GM18505 (cell line): ENCODE data around the gene B4GALT5.
"Not testable (repeated sequence)": the region's sequence is repeated elsewhere in the genome, so short reads cannot be mapped to it uniquely, and the experiment has no call there.

ENCODE experiments used
- ATAC-seq: cut with Tn5 transposase; IDR thresholded peaks from one replicate; pipeline ENCODE4 v1.9.1; 2021; ENCODE audit not compliant: unreplicated experiment
- POLR2A ChIP-seq: IDR thresholded peaks from 4 replicates; pipeline ENCODE4 v1.6.1; 2011; ENCODE audit warnings: borderline replicate concordance; ENCODE audit not compliant: insufficient read depth, insufficient read length; ENCODE audit errors: extremely low read depth

Gene B4GALT5

GRCh38 chr20:49624317-49624716 lies 89.4 kb downstream of the B4GALT5 start:
- ATAC-seq = no peak
- no peak for TF ChIP-seq POLR2A

GRCh38 chr20:49622243-49622642 lies 91.4 kb downstream of the B4GALT5 start:
- TF ChIP-seq POLR2A = no peak
- no peak for ATAC-seq

GRCh38 chr20:49620364-49621240 lies 93.1 kb downstream of the B4GALT5 start:
- ATAC-seq = peak; percentile 75
- TF ChIP-seq POLR2A = no peak

GRCh38 chr20:49619113-49620048 lies 94.3 kb downstream of the B4GALT5 start:
- no peak for TF ChIP-seq POLR2A
- no peak for ATAC-seq

GRCh38 chr20:49618289-49618688 lies 95.4 kb downstream of the B4GALT5 start:
- no peak for TF ChIP-seq POLR2A
- ATAC-seq = no peak

- ATAC-seq = not testable (repeated sequence)
These were observed 96.3 kb downstream of the B4GALT5 start for GRCh38 chr20:49617394-49617793.

- no peak for ATAC-seq
These were observed 97.3 kb downstream of the B4GALT5 start for GRCh38 chr20:49616154-49617007.

GRCh38 chr20:49615401-49616153 lies 98.1 kb downstream of the B4GALT5 start:
- TF ChIP-seq POLR2A = no peak
- no peak for ATAC-seq

More at GRCh38 chr20:49616154-49617007, 97.3 kb downstream of the B4GALT5 start:
- no peak for TF ChIP-seq POLR2A

GRCh38 chr20:49615051-49615400 lies 98.7 kb downstream of the B4GALT5 start:
- not testable (repeated sequence) for ATAC-seq

- ATAC-seq = no peak
- no peak for TF ChIP-seq POLR2A
These were observed 99.2 kb downstream of the B4GALT5 start for GRCh38 chr20:49614338-49615050.

GRCh38 chr20:49612127-49612738 lies 101.4 kb downstream of the B4GALT5 start:
- no peak for ATAC-seq
- no peak for TF ChIP-seq POLR2A

GRCh38 chr20:49611539-49612126 lies 102.0 kb downstream of the B4GALT5 start:
- not testable (repeated sequence) for ATAC-seq
